Testis (tissue), 2 donors: ENCODE results near the gene HDAC7.

Experiments used
- CTCF ChIP-seq, 3 experiments: fragments of 450-650 bp in 2 of 3; fragments of 200-600 bp in 1 of 3; sonication (generic) in 1 of 3; IDR thresholded peaks; one replicate each; pipeline ENCODE4 v1.5.1; 2016 to 2019; ENCODE audit warnings: antibody characterized with exemption in 3 of 3, mild to moderate bottlenecking in 2 of 3, moderate library complexity in 1 of 3
- POLR2A ChIP-seq: fragments of 450-650 bp; IDR thresholded peaks from one replicate; pipeline ENCODE4 v1.6.1; 2017; ENCODE audit warnings: antibody characterized with exemption, mild to moderate bottlenecking, moderate library complexity

GRCh38 chr12:47739979-47740378 is 79.7 kb downstream of the HDAC7 start:
- TF ChIP-seq CTCF (IDR thresholded peaks at IDR 0.05) (no peak), POLR2A (no peak)
